Large intestine (tissue), 12 donors: ENCODE measurements around the gene IRS1. TPM values are rescaled to one million over a fixed set of nuclear protein-coding genes. Genes with fewer than 3 reads are reported as not detected.
"Not testable (repeated sequence)": the region's sequence is repeated elsewhere in the genome, so short reads cannot be mapped to it uniquely, and the experiment has no call there.

Source experiments
- DNase-seq, 2 donors: peaks; one replicate each; pipeline versions ENCODE4 v3.0.0 to v3.0.0-alpha.2; 2013
- H3K27ac ChIP-seq: one replicate; pipeline ENCODE4 v1.5.1; 2013; ENCODE audit warnings: low read length
- H3K27me3 ChIP-seq: 2 replicates; pipeline ENCODE4 v1.6.1; 2013; ENCODE audit warnings: low read length; ENCODE audit not compliant: control insufficient read depth, insufficient read depth
- H3K36me3 ChIP-seq: 2 replicates; pipeline ENCODE4 v1.6.1; 2013; ENCODE audit warnings: low read length; ENCODE audit not compliant: control insufficient read depth, insufficient read depth
- H3K4me1 ChIP-seq: one replicate; pipeline ENCODE4 v1.6.1; 2013; ENCODE audit warnings: low read length; ENCODE audit not compliant: control insufficient read depth, insufficient read depth
- H3K4me3 ChIP-seq: one replicate; pipeline ENCODE4 v1.5.1; 2013; ENCODE audit warnings: low read length
- H3K9me3 ChIP-seq: one replicate; pipeline ENCODE4 v1.6.1; 2013; ENCODE audit warnings: mild to moderate bottlenecking, low read depth, low read length, moderate library complexity; ENCODE audit not compliant: control insufficient read depth
- WGBS: methylation state at CpG from one replicate; pipeline ENCODE4 v1.1.5; 2013; ENCODE audit warnings: low lambda C conversion rate; ENCODE audit not compliant: insufficient coverage; 5-methylcytosine and 5-hydroxymethylcytosine counted together
- long read RNA-seq, 11 donors: transcript quantifications; one replicate each; lab custom pipeline, GENCODE V29; 2026
- polyA plus RNA-seq: library from polyadenylated mRNA; unstranded; fragments of 120-200 nt; gene quantifications from one replicate; pipeline ENCODE4 v1.2.1, GENCODE V29; 2013

The IRS1 gene
- 23.1 TPM for polyA plus RNA-seq
- long read RNA-seq, donor 1, full-length matches to known transcripts: 14 of 14 reads
- long read RNA-seq, donor 1, partial matches to known transcripts: 0 of 14 reads
- long read RNA-seq, donor 1, other reads (novel, unspliced or antisense): 0 of 14 reads
- long read RNA-seq, donor 2, full-length matches to known transcripts: 22 of 39 reads
- long read RNA-seq, donor 2, partial matches to known transcripts: 17 of 39 reads
- long read RNA-seq, donor 2, other reads (novel, unspliced or antisense): 0 of 39 reads
- long read RNA-seq, donor 3: 0 reads
- long read RNA-seq, donor 4, full-length matches to known transcripts: 3 of 3 reads
- long read RNA-seq, donor 4, partial matches to known transcripts: 0 of 3 reads
- long read RNA-seq, donor 4, other reads (novel, unspliced or antisense): 0 of 3 reads
- long read RNA-seq, donor 5, full-length matches to known transcripts: 11 of 11 reads
- long read RNA-seq, donor 5, partial matches to known transcripts: 0 of 11 reads
- long read RNA-seq, donor 5, other reads (novel, unspliced or antisense): 0 of 11 reads
- long read RNA-seq, donor 6, full-length matches to known transcripts: 18 of 18 reads
- long read RNA-seq, donor 6, partial matches to known transcripts: 0 of 18 reads
- long read RNA-seq, donor 6, other reads (novel, unspliced or antisense): 0 of 18 reads
- long read RNA-seq, donor 7, full-length matches to known transcripts: 7 of 7 reads
- long read RNA-seq, donor 7, partial matches to known transcripts: 0 of 7 reads
- long read RNA-seq, donor 7, other reads (novel, unspliced or antisense): 0 of 7 reads
- long read RNA-seq, donor 8, full-length matches to known transcripts: 19 of 24 reads
- long read RNA-seq, donor 8, partial matches to known transcripts: 5 of 24 reads
- long read RNA-seq, donor 8, other reads (novel, unspliced or antisense): 0 of 24 reads
- long read RNA-seq, donor 9, full-length matches to known transcripts: 14 of 14 reads
- long read RNA-seq, donor 9, partial matches to known transcripts: 0 of 14 reads
- long read RNA-seq, donor 9, other reads (novel, unspliced or antisense): 0 of 14 reads
- long read RNA-seq, donor 10, full-length matches to known transcripts: 26 of 26 reads
- long read RNA-seq, donor 10, partial matches to known transcripts: 0 of 26 reads
- long read RNA-seq, donor 10, other reads (novel, unspliced or antisense): 0 of 26 reads
- long read RNA-seq, donor 11, full-length matches to known transcripts: 13 of 13 reads
- long read RNA-seq, donor 11, partial matches to known transcripts: 0 of 13 reads
- long read RNA-seq, donor 11, other reads (novel, unspliced or antisense): 0 of 13 reads

- Histone ChIP-seq H3K4me1 (peaks cover 34% of the 10 kb centered on the region), H3K27me3 (no peaks in the 10 kb centered on the region), H3K4me3 (peak within 1 kb of the TSS; percentile 93), H3K27ac (peak within 1 kb of the TSS; percentile 91), H3K36me3 (peaks cover 27% of the 10 kb centered on the region), H3K9me3 (peaks cover 18% of the 10 kb centered on the region)
- DNase-seq: peak; percentile 79 to 88
- WGBS: no CpG with 5 or more reads among the region's 82 CpGs
Observed at GRCh38 chr2:226799211-226799975, at the start of gene IRS1. TSS of gene IRS1 (minus strand) at chr2:226799820. CDS start at chr2:226798738, 1,082 bp downstream.

- Histone ChIP-seq H3K36me3 (no peaks in the 10 kb centered on the region), H3K4me3 (no peak overlapping the region), H3K27ac (no peak overlapping the region), H3K9me3 (no peaks in the 10 kb centered on the region), H3K27me3 (no peaks in the 10 kb centered on the region), H3K4me1 (no peaks in the 10 kb centered on the region)
- DNase-seq: no peak
- 80% methylated on average over 1 of the region's 2 CpGs for WGBS
Observed at GRCh38 chr2:226849349-226849748, 49.7 kb upstream of the IRS1 start.

GRCh38 chr2:226847511-226847910, 47.9 kb upstream of the IRS1 start:
- no peak overlapping the region for H3K4me3 ChIP-seq
- no peak for DNase-seq
- H3K4me1 ChIP-seq: no peaks in the 10 kb centered on the region
- no peaks in the 10 kb centered on the region for H3K27me3 ChIP-seq
- WGBS: no CpG with 5 or more reads among the region's 2 CpGs
- H3K9me3 ChIP-seq: no peaks in the 10 kb centered on the region
- H3K36me3 ChIP-seq: no peaks in the 10 kb centered on the region
- H3K27ac ChIP-seq: no peak overlapping the region

GRCh38 chr2:226847090-226847489, 47.5 kb upstream of the IRS1 start:
- Histone ChIP-seq H3K4me3 (no peak overlapping the region), H3K36me3 (no peaks in the 10 kb centered on the region), H3K27ac (no peak overlapping the region), H3K9me3 (peaks cover 4% of the 10 kb centered on the region), H3K4me1 (no peaks in the 10 kb centered on the region), H3K27me3 (no peaks in the 10 kb centered on the region)
- 89% methylated on average over 1 of the region's 1 CpG for WGBS
- no peak for DNase-seq

- Histone ChIP-seq H3K4me3 (no peak overlapping the region), H3K27ac (peak overlapping the region; percentile 39), H3K36me3 (no peaks in the 10 kb centered on the region), H3K9me3 (peaks cover 4% of the 10 kb centered on the region), H3K27me3 (no peaks in the 10 kb centered on the region), H3K4me1 (no peaks in the 10 kb centered on the region)
- DNase-seq: peak in 1 of 2 donors; percentile 74
- 80% methylated on average over 1 of the region's 3 CpGs for WGBS
Observed at GRCh38 chr2:226845386-226846116, 45.9 kb upstream of the IRS1 start.

- H3K4me3 ChIP-seq, H3K27ac ChIP-seq, H3K36me3 ChIP-seq: not testable (repeated sequence)
Observed at GRCh38 chr2:226843001-226843400, 43.4 kb upstream of the IRS1 start.

GRCh38 chr2:226839951-226840350, 40.3 kb upstream of the IRS1 start:
- Histone ChIP-seq H3K36me3 (no peaks in the 10 kb centered on the region), H3K4me1 (peaks cover 18% of the 10 kb centered on the region), H3K27ac (no peak overlapping the region), H3K9me3 (peaks cover 9% of the 10 kb centered on the region), H3K4me3 (no peak overlapping the region), H3K27me3 (no peaks in the 10 kb centered on the region)
- no CpG with 5 or more reads among the region's 2 CpGs for WGBS
- no peak for DNase-seq

More at GRCh38 chr2:226843001-226843400, 43.4 kb upstream of the IRS1 start:
- not testable (repeated sequence) for H3K9me3 ChIP-seq, H3K27me3 ChIP-seq, H3K4me1 ChIP-seq, DNase-seq
- WGBS: no CpG with 5 or more reads among the region's 1 CpG

- Histone ChIP-seq H3K27ac (no peak overlapping the region), H3K27me3 (no peaks in the 10 kb centered on the region), H3K4me1 (peaks cover 18% of the 10 kb centered on the region), H3K4me3 (no peak overlapping the region), H3K36me3 (no peaks in the 10 kb centered on the region), H3K9me3 (peaks cover 9% of the 10 kb centered on the region)
- WGBS: 100% methylated on average over 1 of the region's 10 CpGs
- DNase-seq: no peak
Observed at GRCh38 chr2:226839161-226839560, 39.5 kb upstream of the IRS1 start.

- H3K4me1 ChIP-seq: peaks cover 18% of the 10 kb centered on the region
- H3K9me3 ChIP-seq: peaks cover 9% of the 10 kb centered on the region
- no peak overlapping the region for H3K27ac ChIP-seq
- peak in 1 of 2 donors; percentile 17 for DNase-seq
- no peaks in the 10 kb centered on the region for H3K27me3 ChIP-seq
- WGBS: no CpG with 5 or more reads among the region's 3 CpGs
- H3K36me3 ChIP-seq: no peaks in the 10 kb centered on the region
- H3K4me3 ChIP-seq: no peak overlapping the region
Observed at GRCh38 chr2:226838722-226839121, 39.1 kb upstream of the IRS1 start.
